H1 (cell line): ENCODE data around the gene DMRT1. TPM values are rescaled to one million over a fixed set of nuclear protein-coding genes. Genes with fewer than 3 reads are reported as not detected.

Source experiments
- BCL11A ChIP-seq, 2 experiments: IDR thresholded peaks; one replicate each; pipeline ENCODE4 v1.6.1; 2011; ENCODE audit warnings: low read depth in 2 of 2, low read length in 2 of 2, mild to moderate bottlenecking in 2 of 2
- polyA plus RNA-seq, 7 experiments: library from polyadenylated mRNA; depleted of rRNA in 3 of 7; stranded (reverse) in 5 of 7; unstranded in 2 of 7; fragments of >200 nt in 5 of 7; fragments of 200-250 nt in 2 of 7; gene quantifications; 1 replicate in 5 of 7; 2 replicates in 1 of 7; 4 replicates in 1 of 7; pipeline versions ENCODE4 v1.2.1 to v1.2.3, GENCODE V29; 2011 to 2013; ENCODE audit warnings: missing spikeins in 2 of 7, mixed read lengths in 2 of 7
- total RNA-seq: library from RNA; stranded (reverse); fragmentation: NEBNext Ultra II Directional; extraction: Animal tissue kit (Norgen Biotek cat#: 25700); gene quantifications from 2 replicates; pipeline ENCODE4 v1.2.1, GENCODE V29; 2021

DMRT1 gene
- total and polyA plus RNA-seq, 2 of the 8 experiments (the other 6 are each of a cell fraction or from before 2014, with no cell fraction given): 0.15 TPM; not detected in 1

DNA sequence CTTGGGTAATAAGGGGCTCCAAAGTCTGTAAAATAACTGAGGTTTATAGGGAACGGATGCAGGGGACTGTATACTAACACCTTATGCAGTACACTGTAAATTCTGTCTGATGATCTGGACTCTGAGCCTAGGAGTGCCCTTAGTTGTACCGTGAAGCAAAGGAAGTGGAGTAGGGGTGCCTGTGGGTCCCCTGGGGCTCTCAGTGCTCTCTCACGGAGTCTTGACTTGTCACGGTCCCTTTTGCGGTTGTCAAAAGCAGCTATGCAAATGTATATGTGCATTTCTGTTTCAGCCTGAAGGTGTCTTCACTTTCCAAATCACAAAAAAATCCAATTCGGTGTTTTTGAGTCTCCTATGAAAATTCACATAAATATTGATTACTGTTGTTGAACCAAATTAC lies 17.8 kb downstream of the DMRT1 start (continued):
- no peak for TF ChIP-seq BCL11A (IDR thresholded peaks at IDR 0.05; ENCODE audit: low read depth in 2 of 2, low read length in 2 of 2)
